ENCODE measurements around the gene COX7B2.

The COX7B2 gene

DNA sequence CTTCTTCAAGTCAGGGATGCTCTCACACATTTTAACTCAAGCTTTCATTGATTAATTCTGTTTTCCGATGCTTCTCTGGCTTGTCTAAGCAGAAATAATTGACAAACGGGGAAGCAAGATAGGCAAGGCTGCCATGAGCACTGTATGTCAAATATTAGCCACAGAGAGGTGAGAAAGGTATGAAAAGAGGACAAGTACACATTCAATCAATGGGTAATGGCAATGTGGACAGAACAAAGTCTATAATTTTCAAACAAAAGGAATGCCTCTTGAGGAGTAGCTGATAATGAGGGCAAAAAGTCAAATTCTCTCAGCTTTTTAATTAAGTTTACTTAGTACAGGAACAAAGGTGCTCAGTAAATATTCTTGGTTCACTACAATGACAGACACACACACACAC lies 19.6 kb downstream of the COX7B2 start:
- DNase-seq, result no peak

GRCh38 chr4:46886711-46887110 lies 22.3 kb downstream of the COX7B2 start:
- DNase-seq, result no peak

GRCh38 chr4:46878641-46879040 lies 30.4 kb downstream of the COX7B2 start:
- no peak for DNase-seq

- DNase-seq, result no peak
These were observed 34.2 kb downstream of the COX7B2 start for GRCh38 chr4:46874811-46875210.

- DNase-seq, result no peak
These were observed 38.6 kb downstream of the COX7B2 start for GRCh38 chr4:46870411-46870810.

DNA sequence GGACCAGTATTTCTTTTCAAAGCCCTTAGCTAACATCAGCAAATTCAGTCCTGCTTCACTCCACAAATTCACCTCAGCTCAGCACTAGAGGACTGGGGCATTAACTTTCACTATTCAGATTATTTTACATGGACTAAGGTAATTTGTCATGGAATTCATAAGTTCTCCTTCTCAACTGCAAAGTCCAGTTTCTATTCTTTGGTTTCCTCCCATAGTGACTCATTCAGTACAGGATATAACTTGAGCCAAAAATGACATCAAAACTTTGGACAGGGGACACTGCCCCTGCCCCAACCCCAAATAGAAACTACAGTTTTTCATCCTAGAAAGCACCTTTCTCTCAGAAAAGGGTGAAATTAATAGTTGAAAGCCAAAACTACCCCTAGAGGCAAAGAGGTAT lies 52.7 kb downstream of the COX7B2 start:
- no peak for DNase-seq

DNA sequence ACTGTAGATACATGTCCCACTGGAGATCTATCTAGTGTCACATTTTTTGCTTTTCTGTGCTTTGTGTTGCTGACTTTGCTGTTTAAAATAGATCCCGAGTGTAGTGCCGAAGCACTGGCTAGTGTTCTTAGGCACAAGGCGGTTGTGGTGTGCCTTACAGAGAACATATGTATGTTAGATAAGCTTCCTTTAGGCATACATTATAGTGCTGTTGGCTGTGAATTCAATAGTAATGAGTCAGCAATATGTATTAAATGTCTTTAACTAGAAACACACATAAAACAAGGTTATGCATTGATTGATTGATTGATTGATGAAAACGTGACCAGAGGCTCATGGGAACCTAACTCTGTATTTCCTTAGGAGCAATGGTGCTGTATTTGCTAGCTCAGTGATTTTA lies 56.2 kb downstream of the COX7B2 start:
- DNase-seq, result no peak

DNA sequence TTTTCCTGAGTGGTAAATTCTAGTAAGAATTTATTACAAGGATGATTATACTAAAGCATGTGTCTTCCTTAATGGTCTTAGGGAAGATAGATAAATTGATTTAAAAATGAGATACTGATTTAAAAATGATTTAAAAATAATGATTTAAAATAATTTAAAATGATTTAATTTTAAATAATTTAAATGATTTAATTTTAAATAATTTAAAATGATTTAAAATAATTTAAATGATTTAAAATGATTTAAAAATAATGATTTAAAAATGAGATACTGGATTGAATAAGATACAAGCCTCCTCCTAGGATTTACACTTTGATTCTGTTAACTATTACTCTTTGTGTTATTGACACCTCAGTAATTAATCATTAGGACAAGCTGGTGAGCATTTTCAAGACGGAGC lies 59.0 kb downstream of the COX7B2 start:
- DNase-seq, result no peak

DNA sequence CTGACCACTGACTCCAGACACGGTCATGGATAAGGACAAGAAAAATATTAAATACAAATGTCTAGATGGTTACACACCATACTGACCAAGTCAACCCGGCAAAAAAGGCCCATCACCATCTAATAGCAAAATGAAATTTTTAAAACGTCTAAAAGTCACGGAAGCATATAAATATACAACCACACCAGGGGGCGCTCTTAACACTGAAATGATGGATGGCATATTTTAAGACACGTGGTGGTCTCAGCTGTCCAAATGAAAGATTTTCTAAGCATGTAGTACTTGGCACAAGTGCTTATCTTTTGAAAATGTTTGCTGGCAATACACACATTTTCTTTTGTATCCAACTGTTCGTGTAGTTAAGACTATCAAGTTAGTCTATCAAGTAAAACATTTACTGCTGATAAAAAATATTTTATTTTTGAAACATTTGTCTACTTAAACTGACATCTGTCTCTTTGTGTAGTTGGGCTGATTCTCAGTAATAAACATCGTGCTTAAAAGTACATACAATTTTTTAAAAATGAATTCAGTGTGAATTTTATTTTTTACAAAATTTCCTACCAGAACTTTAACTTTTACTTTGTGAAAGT lies 64.6 kb downstream of the COX7B2 start:
- DNase-seq, result peak; percentile 7

DNA sequence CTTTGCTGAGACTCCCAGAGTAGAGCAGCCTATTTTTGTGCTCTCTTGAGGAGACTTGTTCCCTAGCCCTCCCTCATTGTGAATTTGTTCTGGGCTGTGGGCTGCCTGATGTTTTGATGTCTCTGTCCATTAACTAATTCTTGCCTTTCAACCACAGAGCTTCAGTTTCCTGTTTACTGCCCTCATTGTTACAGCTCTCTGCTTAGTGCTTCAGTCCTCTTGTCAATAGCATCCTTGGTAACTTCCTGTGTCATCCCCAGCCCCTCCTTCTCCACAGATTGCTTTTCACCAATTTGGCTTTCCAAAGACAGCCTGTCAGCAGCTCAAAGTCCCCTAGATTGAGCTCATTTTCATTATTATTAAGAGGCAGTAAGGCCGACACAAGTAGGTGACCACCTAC lies 69.9 kb downstream of the COX7B2 start:
- DNase-seq, result no peak

DNA sequence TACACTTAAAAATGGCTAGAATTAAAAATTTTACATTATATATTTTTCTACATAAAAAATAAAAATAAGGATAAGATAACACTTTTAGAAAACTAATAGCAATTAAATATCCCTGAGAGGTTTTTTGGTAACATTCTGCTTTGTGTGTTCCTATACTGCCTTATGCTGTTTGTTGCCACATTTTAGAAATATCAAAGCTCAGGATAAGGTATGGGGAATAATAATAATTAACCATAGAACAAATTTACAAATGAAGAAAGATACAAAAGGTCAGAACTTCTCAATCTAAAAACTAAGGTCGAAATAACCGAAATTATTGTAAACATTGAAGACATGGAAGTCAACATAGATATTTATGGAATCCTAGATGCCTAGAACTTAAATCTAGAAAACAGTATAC lies 71.4 kb downstream of the COX7B2 start:
- DNase-seq, result no peak

- no peak for DNase-seq
These were observed 72.5 kb downstream of the COX7B2 start for GRCh38 chr4:46836584-46836983.

- DNase-seq, result no peak
These were observed 78.0 kb downstream of the COX7B2 start for GRCh38 chr4:46830971-46831454.

- DNase-seq, result no peak
These were observed 88.9 kb downstream of the COX7B2 start for GRCh38 chr4:46820154-46820553.

DNA sequence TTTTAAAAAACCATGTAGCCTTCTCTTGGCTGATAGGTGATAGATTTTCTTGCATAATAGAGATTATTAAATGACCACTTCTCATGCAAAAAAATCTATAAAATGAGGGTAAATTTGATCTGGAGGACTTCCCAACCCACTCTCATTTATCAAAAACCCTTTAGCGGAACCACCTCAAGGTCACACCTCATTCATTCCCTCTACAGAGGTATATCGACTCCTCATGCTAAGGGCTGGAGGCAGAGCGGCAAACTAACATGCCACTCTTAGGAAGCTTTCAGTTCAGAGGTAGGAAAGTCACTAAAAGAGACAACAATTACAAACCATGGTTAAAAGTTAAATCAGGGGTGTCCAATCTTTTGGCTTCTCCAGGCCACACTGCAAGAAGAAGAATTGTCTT lies 90.0 kb downstream of the COX7B2 start:
- DNase-seq, result no peak

DNA sequence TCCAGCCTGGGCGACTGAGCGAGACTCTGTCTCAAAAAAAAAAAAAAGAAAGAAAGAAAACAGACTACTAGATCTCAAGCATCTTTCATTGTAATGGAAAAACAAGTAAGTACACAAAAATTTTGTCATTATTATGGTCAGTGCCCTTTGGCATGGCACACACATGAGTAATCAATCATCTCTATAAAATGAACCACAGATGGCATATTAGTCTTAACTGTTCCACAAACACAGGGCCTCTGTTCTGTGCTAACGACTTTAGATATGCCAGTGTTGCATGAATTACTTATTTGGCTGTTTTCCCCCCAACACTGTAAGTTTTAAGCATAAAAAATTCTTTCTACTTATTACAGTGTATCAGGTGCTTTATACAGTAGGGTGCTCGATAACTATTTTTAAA lies 90.4 kb downstream of the COX7B2 start:
- no peak for DNase-seq

GRCh38 chr4:46817806-46818205 lies 91.2 kb downstream of the COX7B2 start:
- no peak for DNase-seq

GRCh38 chr4:46804781-46805413 lies 104.1 kb downstream of the COX7B2 start:
- no peak for DNase-seq

DNA sequence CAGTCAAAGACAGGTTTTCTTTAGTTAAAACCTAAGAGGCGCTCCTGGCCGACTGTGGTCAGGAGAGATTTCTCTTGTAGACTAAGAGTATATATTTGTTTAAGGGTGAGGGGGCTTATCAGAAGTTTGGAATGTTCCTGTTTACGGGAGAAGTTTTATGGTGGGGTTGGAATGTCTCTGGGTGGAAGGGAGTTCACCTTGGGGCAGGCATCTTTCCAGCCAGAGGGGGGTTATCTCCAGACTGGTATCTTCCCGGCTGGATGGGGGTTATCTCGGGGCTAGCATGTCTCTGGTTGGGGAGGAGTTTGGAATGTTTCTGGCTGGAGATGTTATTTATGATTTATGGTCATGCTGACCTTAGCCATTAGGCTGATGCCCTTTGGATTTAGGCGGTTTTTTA lies 116.0 kb downstream of the COX7B2 start:
- no peak for DNase-seq

DNA sequence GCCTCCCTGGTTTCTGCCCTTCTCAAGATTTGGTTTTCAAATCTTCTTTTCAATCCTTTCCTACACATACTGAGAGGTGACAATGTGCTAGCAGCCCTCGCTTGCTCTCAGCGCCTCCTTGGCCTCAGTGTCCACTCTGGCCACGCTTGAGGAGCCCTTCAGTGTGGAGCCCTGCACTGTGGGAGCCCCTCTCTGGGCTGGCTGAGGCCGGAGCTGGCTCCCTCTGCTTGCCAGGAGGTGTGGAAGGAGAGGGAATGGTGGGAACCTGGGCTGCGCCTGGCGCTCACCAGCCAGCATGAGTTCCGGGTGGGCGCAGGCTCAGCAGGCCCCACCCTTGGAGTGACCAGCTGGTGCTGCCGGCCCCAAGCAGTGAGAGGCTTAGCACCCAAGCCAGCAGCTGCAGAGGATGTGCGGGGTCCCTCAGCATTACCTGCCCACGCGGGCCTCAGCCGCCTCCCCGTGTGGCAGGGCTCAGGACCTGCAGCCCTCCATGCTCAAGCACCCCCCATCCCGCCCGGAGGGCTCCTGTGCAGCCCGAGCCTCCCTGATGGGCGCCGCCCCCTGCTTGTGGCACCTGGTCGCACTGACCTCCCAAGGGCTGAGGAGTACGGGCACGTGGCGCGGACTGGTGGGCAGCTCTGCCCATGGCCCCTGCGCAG lies 127.5 kb downstream of the COX7B2 start:
- no peak for DNase-seq

DNA sequence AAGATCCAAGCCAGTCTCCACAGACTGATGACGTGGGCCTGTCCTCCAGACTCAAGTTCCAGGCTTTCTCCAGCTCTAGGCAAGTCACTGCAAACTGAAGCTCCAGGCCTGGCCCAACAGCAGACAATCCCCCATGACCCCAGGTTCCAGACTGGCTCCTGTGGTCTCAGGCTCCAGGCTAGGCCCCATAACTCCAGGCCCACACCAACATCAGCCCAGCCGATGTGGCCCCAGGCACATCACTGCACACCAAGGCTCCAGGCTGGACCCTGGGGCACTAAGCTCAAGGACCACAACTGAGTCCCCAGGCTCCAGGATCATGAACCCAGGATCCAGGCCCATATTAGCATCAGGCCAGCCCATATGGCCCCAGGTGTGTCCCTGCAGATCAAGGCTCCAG lies 143.6 kb downstream of the COX7B2 start:
- DNase-seq, result no peak

DNA sequence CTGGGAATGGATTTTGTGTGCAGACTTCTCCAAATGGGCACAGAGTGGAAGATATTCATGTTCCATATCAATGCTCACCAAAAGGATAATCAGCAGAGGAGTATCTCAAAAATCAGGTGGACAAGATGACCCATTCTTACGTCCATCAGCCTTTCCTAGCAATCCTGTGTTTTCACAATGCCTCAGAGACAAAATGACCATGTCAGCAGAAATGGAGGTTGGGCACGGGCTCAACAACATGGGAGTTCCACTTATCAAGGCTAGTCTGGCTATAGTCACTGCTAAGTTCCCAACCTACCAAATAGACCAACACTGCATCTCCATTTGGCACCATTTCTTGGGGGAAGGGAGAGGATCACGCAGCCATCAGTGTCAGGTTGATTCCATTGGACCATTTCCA lies 179.0 kb downstream of the COX7B2 start:
- DNase-seq, result no peak

DNA sequence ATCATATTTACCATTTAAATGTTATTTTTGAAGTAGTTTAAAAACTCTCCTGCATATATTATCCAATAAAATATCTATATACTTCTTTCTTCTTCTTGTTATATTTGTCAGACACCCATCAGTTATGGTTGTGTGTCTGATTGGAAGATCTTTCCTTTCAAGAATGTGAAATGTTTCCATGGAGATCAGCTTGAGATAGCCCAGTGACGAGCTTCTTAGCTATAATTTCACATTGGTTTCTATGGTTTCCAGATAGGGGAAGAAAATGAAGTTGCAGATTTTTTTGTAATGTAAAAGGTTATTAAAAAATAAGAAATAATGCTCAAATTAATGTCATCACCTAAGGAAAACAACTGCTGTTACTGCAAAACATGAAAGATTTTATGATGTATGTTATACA lies 189.0 kb downstream of the COX7B2 start:
- DNase-seq, result no peak

DNA sequence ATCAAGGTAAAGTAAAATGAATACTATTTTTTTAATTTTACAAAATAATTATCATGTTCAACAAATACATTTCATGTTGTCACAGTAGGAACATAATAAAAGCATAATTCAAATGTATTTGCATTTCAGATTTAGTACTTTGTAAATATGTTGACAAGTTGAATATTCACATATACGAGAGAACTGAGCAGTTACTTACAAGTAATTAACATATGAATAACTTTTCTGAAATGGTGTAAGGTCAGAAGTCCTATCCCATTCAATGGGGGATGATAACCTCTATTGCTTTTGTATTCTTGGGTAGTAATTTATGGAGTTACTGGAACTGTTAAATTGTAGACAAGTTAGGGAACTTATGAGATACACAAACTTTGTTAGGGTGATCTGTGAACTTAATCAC lies 191.1 kb downstream of the COX7B2 start:
- DNase-seq, result no peak
